Epidermal melanocyte (primary cell): ENCODE data around the gene RNF115.
"Not testable (repeated sequence)": the region's sequence is repeated elsewhere in the genome, so short reads cannot be mapped to it uniquely, and the experiment has no call there.

Experiments
- DNase-seq: peaks from one replicate; pipeline ENCODE4 v3.0.0; 2011; ENCODE audit warnings: low spot score; ENCODE audit not compliant: insufficient read length

RNF115 gene

GRCh38 chr1:145777357-145778145, 46.3 kb downstream of the RNF115 start:
- DNase-seq = no peak

- DNase-seq = no peak
Observed at GRCh38 chr1:145773423-145773822, 50.5 kb downstream of the RNF115 start.

GRCh38 chr1:145771056-145771455, 52.8 kb downstream of the RNF115 start:
- no peak for DNase-seq

GRCh38 chr1:145768004-145768403, 55.9 kb downstream of the RNF115 start:
- not testable (repeated sequence) for DNase-seq

- not testable (repeated sequence) for DNase-seq
Observed at GRCh38 chr1:145766926-145767325, 57.0 kb downstream of the RNF115 start.

GRCh38 chr1:145765585-145766360, 58.1 kb downstream of the RNF115 start:
- DNase-seq = not testable (repeated sequence)

GRCh38 chr1:145765127-145765526, 58.8 kb downstream of the RNF115 start:
- not testable (repeated sequence) for DNase-seq

- not testable (repeated sequence) for DNase-seq
Observed at GRCh38 chr1:145764231-145764940, 59.5 kb downstream of the RNF115 start.

GRCh38 chr1:145762001-145762400, 61.9 kb downstream of the RNF115 start:
- not testable (repeated sequence) for DNase-seq

- not testable (repeated sequence) for DNase-seq
Observed at GRCh38 chr1:145761498-145761897, 62.4 kb downstream of the RNF115 start.

- DNase-seq = not testable (repeated sequence)
Observed at GRCh38 chr1:145760395-145760949, 63.4 kb downstream of the RNF115 start.

- no peak for DNase-seq
Observed at GRCh38 chr1:145759721-145760120, 64.2 kb downstream of the RNF115 start.

- peak; percentile 44 for DNase-seq
Observed at GRCh38 chr1:145758575-145758974, 65.3 kb downstream of the RNF115 start.

GRCh38 chr1:145758116-145758515, 65.8 kb downstream of the RNF115 start:
- DNase-seq = no peak

- no peak for DNase-seq
Observed at GRCh38 chr1:145757420-145757819, 66.5 kb downstream of the RNF115 start.

GRCh38 chr1:145751491-145752037, 72.3 kb downstream of the RNF115 start:
- peak; percentile 55 for DNase-seq

- no peak for DNase-seq
Observed at GRCh38 chr1:145750426-145750825, 73.5 kb downstream of the RNF115 start.

- DNase-seq = no peak
Observed at GRCh38 chr1:145747398-145748247, 76.3 kb downstream of the RNF115 start.

- DNase-seq = no peak
Observed at GRCh38 chr1:145740269-145740668, 83.6 kb downstream of the RNF115 start.

GRCh38 chr1:145736191-145736590, 87.7 kb downstream of the RNF115 start:
- no peak for DNase-seq
